ENCODE measurements around the gene MEP1B. TPM values are rescaled to one million over a fixed set of nuclear protein-coding genes. Genes with fewer than 3 reads are reported as not detected.
"Not testable (repeated sequence)": the region's sequence is repeated elsewhere in the genome, so short reads cannot be mapped to it uniquely, and the experiment has no call there.

The MEP1B gene
- total RNA-seq, 1 donor from 2014 or later: not detected

DNA sequence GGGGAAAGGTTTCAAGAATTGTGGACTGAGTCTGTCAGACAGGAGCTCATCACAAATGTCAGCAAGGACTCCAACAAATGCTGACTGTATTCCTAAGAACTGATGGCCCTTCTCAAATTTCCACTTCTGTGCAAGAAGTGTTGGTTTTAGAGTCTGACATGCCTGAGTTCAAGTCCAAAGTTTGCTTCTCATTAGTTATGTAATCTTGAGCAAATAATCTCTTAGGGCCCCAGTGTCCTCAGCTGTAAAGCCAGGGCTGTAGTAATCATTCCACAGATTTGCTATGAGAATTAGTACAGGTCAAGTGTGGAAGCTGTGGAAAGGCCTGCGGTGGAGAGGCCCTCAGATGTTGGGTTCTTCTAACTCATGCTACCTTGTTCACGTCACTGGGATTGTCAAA, 23.9 kb downstream of the MEP1B start:
- TF ChIP-seq CTCF (IDR thresholded peaks at IDR 0.05; ENCODE audit: borderline replicate concordance): no peak
- no peaks in the 10 kb centered on the region for H3K9me3 ChIP-seq (replicated peaks)
- H3K4me3 ChIP-seq: no peak overlapping the region
- DNase-seq: no peak
- H3K27ac ChIP-seq (replicated peaks): no peak overlapping the region
- no peaks in the 10 kb centered on the region for H3K27me3 ChIP-seq (ENCODE audit: low read depth)
- no peaks in the 10 kb centered on the region for H3K36me3 ChIP-seq
- no peaks in the 10 kb centered on the region for H3K4me1 ChIP-seq
- intact Hi-C loops (cut with micrococcal nuclease): no loop called here

DNA sequence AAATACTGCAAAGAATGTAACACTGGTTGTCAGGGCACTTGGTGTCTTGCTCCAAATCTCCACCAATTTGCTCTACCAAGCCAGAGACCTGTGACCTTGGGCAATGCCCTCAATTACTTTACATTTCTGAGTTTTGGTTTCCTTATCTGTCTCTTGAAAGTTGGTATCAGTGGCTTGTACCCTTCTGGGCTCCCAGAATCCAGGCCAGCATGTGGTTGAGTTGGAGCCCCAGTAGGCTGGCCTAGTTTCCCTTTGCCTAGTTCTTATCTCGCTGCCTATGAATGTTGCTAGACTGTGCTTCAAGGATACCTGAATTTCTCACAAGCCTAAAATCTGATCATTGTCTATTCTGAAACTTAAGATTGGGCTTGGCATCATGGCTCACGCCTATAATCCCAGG, 26.6 kb downstream of the MEP1B start:
- no peaks in the 10 kb centered on the region for H3K4me1 ChIP-seq

GRCh38 chr18:32219431-32220018, 29.7 kb downstream of the MEP1B start:
- Histone ChIP-seq H3K27me3 (ENCODE audit: low read depth) (no peaks in the 10 kb centered on the region), H3K9me3 (replicated peaks) (peaks cover 3% of the 10 kb centered on the region), H3K4me1 (no peaks in the 10 kb centered on the region), H3K27ac (replicated peaks) (no peak overlapping the region), H3K36me3 (no peaks in the 10 kb centered on the region), H3K4me3 (no peak overlapping the region)
- TF ChIP-seq CTCF (IDR thresholded peaks at IDR 0.05; ENCODE audit: borderline replicate concordance): no peak
- intact Hi-C loops (cut with micrococcal nuclease): no loop called here
- no peak for DNase-seq

More for the DNA sequence above, 26.6 kb downstream of the MEP1B start:
- H3K36me3 ChIP-seq: no peaks in the 10 kb centered on the region
- intact Hi-C loops (cut with micrococcal nuclease): no loop called here
- H3K9me3 ChIP-seq (replicated peaks): no peaks in the 10 kb centered on the region
- no peak for TF ChIP-seq CTCF (IDR thresholded peaks at IDR 0.05; ENCODE audit: borderline replicate concordance)
- DNase-seq: no peak
- H3K4me3 ChIP-seq: no peak overlapping the region
- H3K27me3 ChIP-seq (ENCODE audit: low read depth): no peaks in the 10 kb centered on the region
- H3K27ac ChIP-seq (replicated peaks): no peak overlapping the region

GRCh38 chr18:32233348-32233747, 43.5 kb downstream of the MEP1B start:
- H3K4me3 ChIP-seq; intact Hi-C loops (cut with micrococcal nuclease); H3K27ac ChIP-seq (replicated peaks); H3K9me3 ChIP-seq (replicated peaks); H3K36me3 ChIP-seq; H3K4me1 ChIP-seq; H3K27me3 ChIP-seq (ENCODE audit: low read depth); DNase-seq: not testable (repeated sequence)

GRCh38 chr18:32237049-32237448, 47.2 kb downstream of the MEP1B start:
- H3K4me1 ChIP-seq: no peaks in the 10 kb centered on the region
- H3K9me3 ChIP-seq (replicated peaks): peaks cover 2% of the 10 kb centered on the region
- no peak for DNase-seq
- no peaks in the 10 kb centered on the region for H3K36me3 ChIP-seq
- no peak for TF ChIP-seq CTCF (IDR thresholded peaks at IDR 0.05; ENCODE audit: borderline replicate concordance)
- intact Hi-C loops (cut with micrococcal nuclease): no loop called here
- H3K4me3 ChIP-seq: no peak overlapping the region
- H3K27ac ChIP-seq (replicated peaks): no peak overlapping the region
- no peaks in the 10 kb centered on the region for H3K27me3 ChIP-seq (ENCODE audit: low read depth)

GRCh38 chr18:32238635-32239268, 48.9 kb downstream of the MEP1B start:
- intact Hi-C loops (cut with micrococcal nuclease): no loop called here
- H3K9me3 ChIP-seq (replicated peaks): peaks cover 2% of the 10 kb centered on the region
- H3K27me3 ChIP-seq (ENCODE audit: low read depth): no peaks in the 10 kb centered on the region
- no peak for DNase-seq
- H3K4me3 ChIP-seq: no peak overlapping the region
- H3K27ac ChIP-seq (replicated peaks): no peak overlapping the region
- no peaks in the 10 kb centered on the region for H3K36me3 ChIP-seq
- no peak for TF ChIP-seq CTCF (IDR thresholded peaks at IDR 0.05; ENCODE audit: borderline replicate concordance)
- no peaks in the 10 kb centered on the region for H3K4me1 ChIP-seq

Measured in left ventricle myocardium inferior (tissue), 1 donor.